HepG2 (cell line): ENCODE measurements around the gene LSMEM2. TPM values are rescaled to one million over a fixed set of nuclear protein-coding genes. Genes with fewer than 3 reads are reported as not detected.

Source experiments
- ISX ChIP-seq: sonication (generic); formaldehyde crosslinking; conservative IDR thresholded peaks from 2 replicates; pipeline ENCODE4 v1.5.0; 2020; ENCODE audit warnings: missing genetic modification reagents
- MIER2 ChIP-seq: IDR thresholded peaks from 2 replicates; pipeline ENCODE4 v1.6.1; 2016; ENCODE audit warnings: missing biosample characterization, missing genetic modification reagents
- MZF1 ChIP-seq: sonication (generic); formaldehyde crosslinking; IDR thresholded peaks from 2 replicates; pipeline ENCODE4 v1.8.1; 2023; ENCODE audit warnings: mild to moderate bottlenecking, missing genetic modification reagents, borderline replicate concordance
- NFKBIZ ChIP-seq: IDR thresholded peaks from 2 replicates; pipeline ENCODE4 v1.6.1; 2018; ENCODE audit warnings: missing genetic modification reagents, missing compliant biosample characterization
- POLR2AphosphoS5 ChIP-seq: IDR thresholded peaks from 2 replicates; pipeline ENCODE4 v1.6.1; 2012; ENCODE audit warnings: low read depth, low read length
- RFX5 ChIP-seq: IDR thresholded peaks from 2 replicates; pipeline ENCODE4 v1.6.1; 2011; ENCODE audit warnings: low read depth, low read length, improper control_type of control experiment
- SNAI1 ChIP-seq: sonication (generic); formaldehyde crosslinking; IDR thresholded peaks from 2 replicates; pipeline ENCODE4 v1.5.0; 2020; ENCODE audit warnings: mild to moderate bottlenecking, missing genetic modification reagents, borderline replicate concordance
- ZBTB1 ChIP-seq: sonication (generic); formaldehyde crosslinking; IDR thresholded peaks from 2 replicates; pipeline ENCODE4 v1.4.0; 2020; ENCODE audit warnings: missing genetic modification reagents, borderline replicate concordance
- ZNF333 ChIP-seq: sonication (generic); formaldehyde crosslinking; IDR thresholded peaks from 2 replicates; pipeline ENCODE4 v1.4.0; 2020; ENCODE audit warnings: mild to moderate bottlenecking, missing genetic modification reagents, borderline replicate concordance
- ZNF367 ChIP-seq: sonication (generic); formaldehyde crosslinking; IDR thresholded peaks from 2 replicates; pipeline ENCODE4 v1.4.0; 2020; ENCODE audit warnings: missing genetic modification reagents, borderline replicate concordance
- ZNF790 ChIP-seq: sonication (generic); formaldehyde crosslinking; IDR thresholded peaks from 2 replicates; pipeline ENCODE4 v1.8.0; 2022; ENCODE audit warnings: missing genetic modification reagents, mild to moderate bottlenecking, borderline replicate concordance
- polyA plus RNA-seq, 8 experiments: library from polyadenylated mRNA; depleted of rRNA in 3 of 8; stranded (reverse) in 7 of 8; unstranded in 1 of 8; fragments of >200 nt; fragmentation: Illumina TruSeq in 4 of 8; extraction: Trizol in 4 of 8; gene quantifications; 2 replicates each; pipeline versions ENCODE4 v1.2.1 to v1.2.3, GENCODE V29; 2011 to 2016; ENCODE audit warnings: low read depth in 4 of 8, missing spikeins in 1 of 8, mixed read lengths in 1 of 8; ENCODE audit not compliant: insufficient read depth in 1 of 8
- total RNA-seq, 5 experiments: library from RNA; depleted of rRNA; stranded (reverse); fragments of >200 nt; fragmentation: Illumina TruSeq; extraction: Trizol; gene quantifications; 2 replicates each; pipeline ENCODE4 v1.2.3, GENCODE V29; 2016; ENCODE audit warnings: low read depth in 1 of 5
- TF ChIP-seq, protein P1 (sequence below): sonication (generic); formaldehyde crosslinking; IDR thresholded peaks from 2 replicates; pipeline ENCODE4 v1.4.0; 2020; ENCODE audit warnings: missing genetic modification reagents
- TF ChIP-seq, protein P2 (sequence below): sonication (generic); formaldehyde crosslinking; IDR thresholded peaks from 2 replicates; pipeline ENCODE4 v1.5.1; 2020; ENCODE audit warnings: mild to moderate bottlenecking, moderate library complexity, missing genetic modification reagents
- TF ChIP-seq, protein P3 (sequence below): IDR thresholded peaks from 2 replicates; pipeline ENCODE4 v1.6.1; 2016; ENCODE audit warnings: missing compliant biosample characterization, missing genetic modification reagents, borderline replicate concordance
- TF ChIP-seq, protein P4 (sequence below), 2 experiments: IDR thresholded peaks; 2 replicates each; pipeline ENCODE4 v1.6.1; 2011 to 2012; ENCODE audit warnings: low read length in 2 of 2, borderline replicate concordance in 1 of 2, low read depth in 1 of 2, mild to moderate bottlenecking in 1 of 2, moderate library complexity in 1 of 2

The LSMEM2 gene
- total and polyA plus RNA-seq, 2 of the 13 experiments (the other 11 are each of a cell fraction or from before 2014, with no cell fraction given): 0.07 to 0.41 TPM

DNA sequence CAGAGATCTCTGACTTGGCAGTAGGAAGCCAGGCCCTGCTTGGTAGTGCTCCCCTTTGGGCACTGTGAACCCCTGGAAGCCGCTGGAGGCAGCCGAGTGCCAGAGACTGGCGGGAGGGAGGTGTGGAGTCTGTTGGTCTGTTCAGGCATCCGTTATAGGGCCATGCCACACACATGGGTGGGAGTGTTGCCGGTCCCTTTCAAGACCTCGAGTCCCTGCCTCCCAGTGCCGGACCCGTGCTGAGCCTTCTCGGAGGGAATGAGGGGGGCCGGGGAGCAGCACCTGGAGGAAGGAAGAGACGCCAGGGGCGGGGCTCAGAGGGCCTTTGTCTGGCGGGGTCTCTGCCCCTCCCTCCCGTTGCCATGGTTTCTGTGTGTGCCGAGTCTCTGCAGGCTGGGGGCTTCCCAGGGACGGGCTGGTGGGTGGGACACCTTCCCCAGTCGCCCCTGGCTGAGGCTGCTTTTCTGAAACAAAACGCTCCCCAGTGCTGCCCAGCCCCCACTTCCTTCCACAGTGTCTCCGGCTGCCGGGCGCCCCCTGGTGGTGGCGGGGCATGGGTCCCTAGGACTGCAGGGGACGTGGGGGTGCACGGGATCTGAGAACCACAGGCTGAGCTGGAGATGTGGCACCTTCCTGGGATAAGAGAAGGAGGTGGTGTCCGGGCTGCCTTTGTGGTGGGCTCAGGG lies 32.9 kb upstream of the LSMEM2 start (continued):
- TF ChIP-seq, protein P1, sequence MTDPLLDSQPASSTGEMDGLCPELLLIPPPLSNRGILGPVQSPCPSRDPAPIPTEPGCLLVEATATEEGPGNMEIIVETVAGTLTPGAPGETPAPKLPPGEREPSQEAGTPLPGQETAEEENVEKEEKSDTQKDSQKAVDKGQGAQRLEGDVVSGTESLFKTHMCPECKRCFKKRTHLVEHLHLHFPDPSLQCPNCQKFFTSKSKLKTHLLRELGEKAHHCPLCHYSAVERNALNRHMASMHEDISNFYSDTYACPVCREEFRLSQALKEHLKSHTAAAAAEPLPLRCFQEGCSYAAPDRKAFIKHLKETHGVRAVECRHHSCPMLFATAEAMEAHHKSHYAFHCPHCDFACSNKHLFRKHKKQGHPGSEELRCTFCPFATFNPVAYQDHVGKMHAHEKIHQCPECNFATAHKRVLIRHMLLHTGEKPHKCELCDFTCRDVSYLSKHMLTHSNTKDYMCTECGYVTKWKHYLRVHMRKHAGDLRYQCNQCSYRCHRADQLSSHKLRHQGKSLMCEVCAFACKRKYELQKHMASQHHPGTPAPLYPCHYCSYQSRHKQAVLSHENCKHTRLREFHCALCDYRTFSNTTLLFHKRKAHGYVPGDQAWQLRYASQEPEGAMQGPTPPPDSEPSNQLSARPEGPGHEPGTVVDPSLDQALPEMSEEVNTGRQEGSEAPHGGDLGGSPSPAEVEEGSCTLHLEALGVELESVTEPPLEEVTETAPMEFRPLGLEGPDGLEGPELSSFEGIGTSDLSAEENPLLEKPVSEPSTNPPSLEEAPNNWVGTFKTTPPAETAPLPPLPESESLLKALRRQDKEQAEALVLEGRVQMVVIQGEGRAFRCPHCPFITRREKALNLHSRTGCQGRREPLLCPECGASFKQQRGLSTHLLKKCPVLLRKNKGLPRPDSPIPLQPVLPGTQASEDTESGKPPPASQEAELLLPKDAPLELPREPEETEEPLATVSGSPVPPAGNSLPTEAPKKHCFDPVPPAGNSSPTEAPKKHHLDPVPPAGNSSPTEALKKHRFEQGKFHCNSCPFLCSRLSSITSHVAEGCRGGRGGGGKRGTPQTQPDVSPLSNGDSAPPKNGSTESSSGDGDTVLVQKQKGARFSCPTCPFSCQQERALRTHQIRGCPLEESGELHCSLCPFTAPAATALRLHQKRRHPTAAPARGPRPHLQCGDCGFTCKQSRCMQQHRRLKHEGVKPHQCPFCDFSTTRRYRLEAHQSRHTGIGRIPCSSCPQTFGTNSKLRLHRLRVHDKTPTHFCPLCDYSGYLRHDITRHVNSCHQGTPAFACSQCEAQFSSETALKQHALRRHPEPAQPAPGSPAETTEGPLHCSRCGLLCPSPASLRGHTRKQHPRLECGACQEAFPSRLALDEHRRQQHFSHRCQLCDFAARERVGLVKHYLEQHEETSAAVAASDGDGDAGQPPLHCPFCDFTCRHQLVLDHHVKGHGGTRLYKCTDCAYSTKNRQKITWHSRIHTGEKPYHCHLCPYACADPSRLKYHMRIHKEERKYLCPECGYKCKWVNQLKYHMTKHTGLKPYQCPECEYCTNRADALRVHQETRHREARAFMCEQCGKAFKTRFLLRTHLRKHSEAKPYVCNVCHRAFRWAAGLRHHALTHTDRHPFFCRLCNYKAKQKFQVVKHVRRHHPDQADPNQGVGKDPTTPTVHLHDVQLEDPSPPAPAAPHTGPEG (CRISPR knock-in tag): no peak
- no peak for TF ChIP-seq NFKBIZ (CRISPR knock-in tag)
- TF ChIP-seq POLR2AphosphoS5: no peak
- no peak; the same call in 1 of the 2 replicates for TF ChIP-seq SNAI1 (CRISPR knock-in tag)
- TF ChIP-seq, protein P2, sequence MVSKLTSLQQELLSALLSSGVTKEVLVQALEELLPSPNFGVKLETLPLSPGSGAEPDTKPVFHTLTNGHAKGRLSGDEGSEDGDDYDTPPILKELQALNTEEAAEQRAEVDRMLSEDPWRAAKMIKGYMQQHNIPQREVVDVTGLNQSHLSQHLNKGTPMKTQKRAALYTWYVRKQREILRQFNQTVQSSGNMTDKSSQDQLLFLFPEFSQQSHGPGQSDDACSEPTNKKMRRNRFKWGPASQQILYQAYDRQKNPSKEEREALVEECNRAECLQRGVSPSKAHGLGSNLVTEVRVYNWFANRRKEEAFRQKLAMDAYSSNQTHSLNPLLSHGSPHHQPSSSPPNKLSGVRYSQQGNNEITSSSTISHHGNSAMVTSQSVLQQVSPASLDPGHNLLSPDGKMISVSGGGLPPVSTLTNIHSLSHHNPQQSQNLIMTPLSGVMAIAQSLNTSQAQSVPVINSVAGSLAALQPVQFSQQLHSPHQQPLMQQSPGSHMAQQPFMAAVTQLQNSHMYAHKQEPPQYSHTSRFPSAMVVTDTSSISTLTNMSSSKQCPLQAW (CRISPR knock-in tag): peak; percentile 75; the same call in 1 of the 2 replicates
- TF ChIP-seq ZBTB1: no peak
- TF ChIP-seq ZNF333 (CRISPR knock-in tag): 0 out of 2 replicates have a peak, but pooled peaks have one; percentile 75
- TF ChIP-seq, protein P3, sequence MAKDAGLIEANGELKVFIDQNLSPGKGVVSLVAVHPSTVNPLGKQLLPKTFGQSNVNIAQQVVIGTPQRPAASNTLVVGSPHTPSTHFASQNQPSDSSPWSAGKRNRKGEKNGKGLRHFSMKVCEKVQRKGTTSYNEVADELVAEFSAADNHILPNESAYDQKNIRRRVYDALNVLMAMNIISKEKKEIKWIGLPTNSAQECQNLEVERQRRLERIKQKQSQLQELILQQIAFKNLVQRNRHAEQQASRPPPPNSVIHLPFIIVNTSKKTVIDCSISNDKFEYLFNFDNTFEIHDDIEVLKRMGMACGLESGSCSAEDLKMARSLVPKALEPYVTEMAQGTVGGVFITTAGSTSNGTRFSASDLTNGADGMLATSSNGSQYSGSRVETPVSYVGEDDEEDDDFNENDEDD (CRISPR knock-in tag): peak; percentile 45; the same call in 1 of the 2 replicates
- TF ChIP-seq ZNF790 (CRISPR knock-in tag): no peak
- TF ChIP-seq, protein P4, sequence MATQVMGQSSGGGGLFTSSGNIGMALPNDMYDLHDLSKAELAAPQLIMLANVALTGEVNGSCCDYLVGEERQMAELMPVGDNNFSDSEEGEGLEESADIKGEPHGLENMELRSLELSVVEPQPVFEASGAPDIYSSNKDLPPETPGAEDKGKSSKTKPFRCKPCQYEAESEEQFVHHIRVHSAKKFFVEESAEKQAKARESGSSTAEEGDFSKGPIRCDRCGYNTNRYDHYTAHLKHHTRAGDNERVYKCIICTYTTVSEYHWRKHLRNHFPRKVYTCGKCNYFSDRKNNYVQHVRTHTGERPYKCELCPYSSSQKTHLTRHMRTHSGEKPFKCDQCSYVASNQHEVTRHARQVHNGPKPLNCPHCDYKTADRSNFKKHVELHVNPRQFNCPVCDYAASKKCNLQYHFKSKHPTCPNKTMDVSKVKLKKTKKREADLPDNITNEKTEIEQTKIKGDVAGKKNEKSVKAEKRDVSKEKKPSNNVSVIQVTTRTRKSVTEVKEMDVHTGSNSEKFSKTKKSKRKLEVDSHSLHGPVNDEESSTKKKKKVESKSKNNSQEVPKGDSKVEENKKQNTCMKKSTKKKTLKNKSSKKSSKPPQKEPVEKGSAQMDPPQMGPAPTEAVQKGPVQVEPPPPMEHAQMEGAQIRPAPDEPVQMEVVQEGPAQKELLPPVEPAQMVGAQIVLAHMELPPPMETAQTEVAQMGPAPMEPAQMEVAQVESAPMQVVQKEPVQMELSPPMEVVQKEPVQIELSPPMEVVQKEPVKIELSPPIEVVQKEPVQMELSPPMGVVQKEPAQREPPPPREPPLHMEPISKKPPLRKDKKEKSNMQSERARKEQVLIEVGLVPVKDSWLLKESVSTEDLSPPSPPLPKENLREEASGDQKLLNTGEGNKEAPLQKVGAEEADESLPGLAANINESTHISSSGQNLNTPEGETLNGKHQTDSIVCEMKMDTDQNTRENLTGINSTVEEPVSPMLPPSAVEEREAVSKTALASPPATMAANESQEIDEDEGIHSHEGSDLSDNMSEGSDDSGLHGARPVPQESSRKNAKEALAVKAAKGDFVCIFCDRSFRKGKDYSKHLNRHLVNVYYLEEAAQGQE (IDR thresholded peaks at IDR 0.05; ENCODE audit: borderline replicate concordance in 1 of 2, low read depth in 1 of 2, low read length in 2 of 2): no peak
- no peak for TF ChIP-seq MIER2 (CRISPR knock-in tag)
- TF ChIP-seq MZF1: no peak
- no peak for TF ChIP-seq ZNF367 (CRISPR knock-in tag)
- TF ChIP-seq RFX5: no peak
- no peak for TF ChIP-seq ISX
